Stomach (tissue), 9 donors: ENCODE data around the gene POLR3GL. TPM values are rescaled to one million over a fixed set of nuclear protein-coding genes. Genes with fewer than 3 reads are reported as not detected.

Experiments used
- DNase-seq, 2 donors: peaks; one replicate each; pipeline versions ENCODE4 v3.0.0 to v3.0.0-alpha.2; 2013 to 2019
- H3K27ac ChIP-seq, 5 donors: fragments of 200-600 bp in 4 of 5; sonication (generic) in 4 of 5; one replicate each; pipeline ENCODE4 v1.5.1; 2013 to 2019; ENCODE audit warnings: mild to moderate bottlenecking in 1 of 5, moderate library complexity in 1 of 5
- H3K27me3 ChIP-seq, 3 donors: fragments of 200-600 bp; sonication (generic); one replicate each; pipeline ENCODE4 v1.5.1; 2017 to 2019; ENCODE audit warnings: mixed run types in 1 of 3
- H3K36me3 ChIP-seq, 4 donors: fragments of 200-600 bp; sonication (generic); 1 replicate in 3 of 4; 2 replicates in 1 of 4; pipeline ENCODE4 v1.5.1; 2016 to 2019
- H3K4me1 ChIP-seq, 4 donors: fragments of 200-600 bp; sonication (generic); one replicate each; pipeline ENCODE4 v1.5.1; 2016 to 2019
- H3K4me3 ChIP-seq, 4 donors: fragments of 200-600 bp; sonication (generic) in 3 of 4; one replicate each; pipeline ENCODE4 v1.5.1; 2016 to 2019; ENCODE audit warnings: mild to moderate bottlenecking in 1 of 4
- H3K9me3 ChIP-seq, 4 donors: fragments of 200-600 bp; sonication (generic); one replicate each; pipeline ENCODE4 v1.5.1; 2016 to 2019
- CTCF ChIP-seq, 7 experiments: fragments of 450-650 bp in 4 of 7; fragments of 200-600 bp in 3 of 7; sonication (generic) in 3 of 7; IDR thresholded peaks; one replicate each; pipeline ENCODE4 v1.5.1; 2016 to 2019; ENCODE audit warnings: antibody characterized with exemption in 7 of 7, control low read depth in 2 of 7, mild to moderate bottlenecking in 1 of 7
- EP300 ChIP-seq: sonication (generic); formaldehyde crosslinking; IDR thresholded peaks from one replicate; pipeline ENCODE4 v1.6.1; 2017; ENCODE audit warnings: antibody characterized with exemption
- POLR2A ChIP-seq, 4 donors: fragments of 450-650 bp; IDR thresholded peaks; one replicate each; pipeline ENCODE4 v1.6.1; 2016; ENCODE audit warnings: antibody characterized with exemption in 4 of 4, control low read depth in 2 of 4, mild to moderate bottlenecking in 1 of 4, moderate library complexity in 1 of 4
- POLR2AphosphoS5 ChIP-seq, 3 donors: sonication (generic); formaldehyde crosslinking; IDR thresholded peaks; one replicate each; pipeline ENCODE4 v1.6.1; 2016; ENCODE audit warnings: antibody characterized with exemption in 3 of 3
- WGBS, 5 donors: extraction: QIAGEN DNeasy Blood & Tissue Kit in 3 of 5; methylation state at CpG; one replicate each; pipeline versions ENCODE4 v1.1.5 to v1.1.7; 2013 to 2018; 5-methylcytosine and 5-hydroxymethylcytosine counted together
- intact Hi-C: fragments of 100-400 bp; cut with DNase I; formaldehyde crosslinking; loops from one replicate; pipeline ENCODE4 v1.15.1; 2023; ENCODE audit warnings: low total_unique reads
- polyA plus RNA-seq, 3 donors: library from polyadenylated mRNA; stranded (reverse); fragments of 200-250 nt; gene quantifications; one replicate each; pipeline ENCODE4 v1.2.3, GENCODE V29; 2013
- total RNA-seq, 5 donors: library from RNA; depleted of rRNA; stranded (reverse); fragments of >200 nt; gene quantifications; one replicate each; pipeline versions ENCODE4 v1.1.0 to v1.2.3, GENCODE V29; 2014 to 2016
- donor health status: healthy with polysubstance abuse.
- donor health status: Bipolar disorder and iron deficiency.
- donor health status: healthy.

POLR3GL gene
- total and polyA plus RNA-seq, 8 donors, result 5.8 to 165 (median 26.9) TPM

- peak in 2 of 4 donors; percentile 73 to 93 for TF ChIP-seq POLR2A (IDR thresholded peaks at IDR 0.05)
- TF ChIP-seq EP300, result no peak
- peak; percentile 91 to 100 (median 100) for TF ChIP-seq POLR2AphosphoS5 (IDR thresholded peaks at IDR 0.05)
- H3K36me3 ChIP-seq, result peaks cover 30 to 44% (median 36%) of the 10 kb centered on the region in 4 donors
- peak; percentile 99 to 100 for DNase-seq
- intact Hi-C loops, result no loop called here
- H3K27ac ChIP-seq, result peak within 1 kb of the TSS; percentile 93 to 100 (median 98)
- H3K27me3 ChIP-seq, result no peaks in the 10 kb centered on the region
- peaks cover 44 to 59% (median 52%) of the 10 kb centered on the region in 4 donors for H3K4me1 ChIP-seq
- 0 to 1% (median 1%) methylated on average over 30 of the region's 30 CpGs for WGBS, 5 donors
- no peaks in the 10 kb centered on the region for H3K9me3 ChIP-seq
- H3K4me3 ChIP-seq, result peak within 1 kb of the TSS; percentile 70 to 97 (median 76)
Measured at GRCh38 chr1:145996433-145997015, 32.0 kb downstream of the POLR3GL start, which contains the start of gene TXNIP. TXNIP (minus strand) TSS chr1:145996579; CDS start chr1:145996266, 313 bp downstream.

GRCh38 chr1:145997016-145997717, 32.7 kb downstream of the POLR3GL start:
- Histone ChIP-seq H3K4me1 (peaks cover 40 to 58% (median 47%) of the 10 kb centered on the region in 4 donors), H3K4me3 (peak overlapping the region; percentile 70 to 97 (median 76)), H3K36me3 (peaks cover 30 to 42% (median 34%) of the 10 kb centered on the region in 4 donors), H3K9me3 (no peaks in the 10 kb centered on the region), H3K27ac (peak overlapping the region; percentile 93 to 100 (median 98)), H3K27me3 (no peaks in the 10 kb centered on the region)
- 6 to 10% (median 8%) methylated on average over 12 of the region's 12 CpGs for WGBS, 5 donors
- peak; percentile 53 to 83 for DNase-seq
- intact Hi-C loops, result no loop called here
- no peak for TF ChIP-seq CTCF (IDR thresholded peaks at IDR 0.05)
- peak in 1 of 4 donors; percentile 34 for TF ChIP-seq POLR2A (IDR thresholded peaks at IDR 0.05)
- peak; percentile 32 to 90 (median 77) for TF ChIP-seq POLR2AphosphoS5 (IDR thresholded peaks at IDR 0.05)

DNA sequence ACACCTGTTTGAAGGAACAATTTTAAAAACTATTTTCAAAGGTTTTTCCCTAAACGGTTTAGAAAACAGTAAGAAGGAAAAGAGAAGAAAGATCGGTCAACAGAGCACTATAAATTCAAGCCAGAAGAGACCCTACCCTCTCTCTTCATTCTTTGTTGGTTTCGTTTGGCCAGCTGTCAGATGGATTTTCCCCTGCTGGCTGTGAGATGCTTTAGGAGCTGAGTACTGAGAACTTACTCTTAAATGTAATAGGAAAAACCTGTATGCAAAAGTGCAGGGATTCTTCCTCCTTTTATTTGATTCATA, 33.2 kb downstream of the POLR3GL start:
- TF ChIP-seq EP300 (no peak), POLR2AphosphoS5 (IDR thresholded peaks at IDR 0.05) (no peak), POLR2A (IDR thresholded peaks at IDR 0.05) (no peak), CTCF (IDR thresholded peaks at IDR 0.05) (no peak)
- Histone ChIP-seq H3K27me3 (no peaks in the 10 kb centered on the region), H3K4me1 (peaks cover 35 to 56% (median 42%) of the 10 kb centered on the region in 4 donors), H3K36me3 (peaks cover 27 to 37% (median 29%) of the 10 kb centered on the region in 4 donors), H3K9me3 (no peaks in the 10 kb centered on the region), H3K4me3 (peak overlapping the region; percentile 70 to 97 (median 76)), H3K27ac (peak overlapping the region; percentile 75 to 100 (median 97))
- intact Hi-C loops, result no loop called here
- WGBS, 5 donors, result 11 to 20% (median 15%) methylated on average over 3 of the region's 3 CpGs
- peak in 1 of 2 donors; percentile 72 for DNase-seq

GRCh38 chr1:145999321-146000024, 35.0 kb downstream of the POLR3GL start:
- intact Hi-C loops, result no loop called here
- Histone ChIP-seq H3K27ac (peak overlapping the region; percentile 81 to 100 (median 97)), H3K9me3 (no peaks in the 10 kb centered on the region), H3K4me1 (peaks cover 31 to 50% (median 33%) of the 10 kb centered on the region in 4 donors), H3K4me3 (peak overlapping the region in 3 of 4 donors; percentile 18 to 97 (median 74)), H3K27me3 (no peaks in the 10 kb centered on the region), H3K36me3 (peaks cover 9 to 19% (median 11%) of the 10 kb centered on the region in 4 donors)
- TF ChIP-seq POLR2AphosphoS5 (IDR thresholded peaks at IDR 0.05) (peak in 2 of 3 donors; percentile 48 to 78), CTCF (IDR thresholded peaks at IDR 0.05) (no peak)
- DNase-seq, result peak; percentile 65
- 10 to 20% (median 18%) methylated on average over 5 of the region's 5 CpGs for WGBS, 5 donors
